H1 (cell line): ENCODE results near the gene TASP1. TPM values are rescaled to one million over a fixed set of nuclear protein-coding genes. Genes with fewer than 3 reads are reported as not detected.

Experiments used
- CTCF ChIA-PET: fragments of 300-600 bp; sonication (Branson Sonifier 250); formaldehyde crosslinking; loops from one replicate; lab custom pipeline; 2021; ENCODE audit not compliant: partially characterized antibody; lab: Charles Lee
- POLR2A ChIA-PET: fragments of 300-600 bp; sonication (Branson Sonifier 250); formaldehyde crosslinking; loops from one replicate; lab custom pipeline; 2021; ENCODE audit warnings: inconsistent platforms; ENCODE audit not compliant: partially characterized antibody; lab: Charles Lee
- DNase-seq, 2 experiments: peaks; one replicate each; pipeline versions ENCODE4 v3.0.0 to v3.0.0-alpha.2; 2010 to 2022; ENCODE audit warnings: low spot score in 2 of 2, low read depth in 1 of 2, mixed read lengths in 1 of 2
- FAIRE-seq: peaks from 2 replicates; lab custom pipeline; 2011; peaks lifted over from hg19 to GRCh38; lab: Jason Lieb, UNC
- H2AFZ ChIP-seq: 2 replicates; pipeline ENCODE4 v1.8.1; 2012; ENCODE audit warnings: low read length, inconsistent platforms
- H2AK5ac ChIP-seq: 2 replicates; pipeline ENCODE4 v1.6.1; 2013; ENCODE audit warnings: low read depth, low read length
- H2BK120ac ChIP-seq: replicated peaks from 2 replicates; pipeline ENCODE3; 2013; ENCODE audit warnings: low read depth, low read length, inconsistent platforms
- H2BK12ac ChIP-seq: 2 replicates; pipeline ENCODE4 v1.6.1; 2013; ENCODE audit warnings: low read depth, low read length
- H2BK15ac ChIP-seq: 2 replicates; pipeline ENCODE4 v1.6.1; 2013; ENCODE audit warnings: low read length
- H2BK20ac ChIP-seq: 2 replicates; pipeline ENCODE4 v1.6.1; 2013; ENCODE audit warnings: low read length
- H2BK5ac ChIP-seq: 2 replicates; pipeline ENCODE4 v1.6.1; 2013; ENCODE audit warnings: low read depth, low read length
- H3K14ac ChIP-seq: 2 replicates; pipeline ENCODE4 v1.6.1; 2013; ENCODE audit warnings: inconsistent platforms; ENCODE audit not compliant: insufficient read length
- H3K18ac ChIP-seq: 2 replicates; pipeline ENCODE4 v1.6.1; 2013; ENCODE audit warnings: low read length; ENCODE audit errors: extremely low read depth
- H3K23ac ChIP-seq: 2 replicates; pipeline ENCODE4 v1.6.1; 2013; ENCODE audit warnings: inconsistent platforms; ENCODE audit not compliant: insufficient read length
- H3K23me2 ChIP-seq: 2 replicates; pipeline ENCODE4 v1.6.1; 2013; ENCODE audit warnings: low read depth, low read length
- H3K27ac ChIP-seq: 2 replicates; pipeline ENCODE4 v1.6.1; 2011; ENCODE audit warnings: low read depth, low read length, inconsistent platforms
- H3K27me3 ChIP-seq, 4 experiments: replicated peaks in 1 of 4; 1 replicate in 1 of 4; 2 replicates in 3 of 4; pipeline versions ENCODE4 v1.6.1 to v1.8.1; 2011 to 2013; ENCODE audit warnings: low read length in 3 of 4, mild to moderate bottlenecking in 3 of 4, inconsistent platforms in 2 of 4, mixed read lengths in 2 of 4, moderate library complexity in 1 of 4; ENCODE audit not compliant: control insufficient read depth in 3 of 4, insufficient read depth in 3 of 4; ENCODE audit errors: extremely low read depth in 1 of 4
- H3K36me3 ChIP-seq, 4 experiments: 2 replicates each; pipeline versions ENCODE4 v1.6.1 to v1.8.1; 2011 to 2013; ENCODE audit warnings: mild to moderate bottlenecking in 4 of 4, low read length in 3 of 4, moderate library complexity in 2 of 4, control low read depth in 1 of 4, inconsistent platforms in 1 of 4; ENCODE audit not compliant: insufficient read depth in 4 of 4, control insufficient read depth in 2 of 4
- H3K4ac ChIP-seq: replicated peaks from 2 replicates; pipeline ENCODE3; 2013; ENCODE audit warnings: low read length, low read depth, mixed read lengths, inconsistent platforms; ENCODE audit not compliant: insufficient read length
- H3K4me1 ChIP-seq, 4 experiments: replicated peaks in 1 of 4; 1 replicate in 1 of 4; 2 replicates in 3 of 4; pipeline versions ENCODE4 v1.6.1 to v1.8.1; 2011 to 2013; ENCODE audit warnings: low read length in 3 of 4, inconsistent platforms in 2 of 4, mixed read lengths in 1 of 4; ENCODE audit not compliant: insufficient read depth in 4 of 4, control insufficient read depth in 3 of 4
- H3K4me2 ChIP-seq, 2 experiments: 2 replicates each; pipeline versions ENCODE4 v1.6.1 to v1.8.1; 2011 to 2013; ENCODE audit warnings: low read depth in 2 of 2, low read length in 2 of 2, control low read depth in 1 of 2, inconsistent platforms in 1 of 2, mild to moderate bottlenecking in 1 of 2; ENCODE audit not compliant: insufficient read depth in 1 of 2
- H3K4me3 ChIP-seq, 4 experiments: fragments of 200-600, 300-600 bp in 1 of 4; sonication (generic), shearing (Covaris generic), sonication (Bioruptor Twin) in 1 of 4; 2 replicates each; pipeline versions ENCODE4 v1.5.1 to v1.8.1; 2011 to 2016; ENCODE audit warnings: low read length in 4 of 4, low read depth in 3 of 4, control low read depth in 2 of 4, inconsistent platforms in 2 of 4, mild to moderate bottlenecking in 2 of 4, mixed read lengths in 1 of 4, moderate library complexity in 1 of 4; ENCODE audit not compliant: insufficient read depth in 2 of 4; ENCODE audit errors: extremely low read depth in 1 of 4
- H3K56ac ChIP-seq: replicated peaks from 2 replicates; pipeline ENCODE3; 2013; ENCODE audit warnings: low read depth, mild to moderate bottlenecking, mixed read lengths, low read length, inconsistent platforms; ENCODE audit not compliant: insufficient read length
- H3K79me1 ChIP-seq: 2 replicates; pipeline ENCODE4 v1.6.1; 2013; ENCODE audit warnings: low read depth, low read length, control low read depth
- H3K79me2 ChIP-seq, 2 experiments: 2 replicates each; pipeline versions ENCODE4 v1.6.1 to v1.8.1; 2012 to 2013; ENCODE audit warnings: low read length in 2 of 2, mild to moderate bottlenecking in 2 of 2, inconsistent platforms in 1 of 2; ENCODE audit not compliant: insufficient read depth in 2 of 2, control insufficient read depth in 1 of 2
- H3K9ac ChIP-seq, 4 experiments: replicated peaks in 1 of 4; 1 replicate in 1 of 4; 2 replicates in 3 of 4; pipeline versions ENCODE4 v1.6.1 to v1.8.1; 2011 to 2013; ENCODE audit warnings: low read depth in 3 of 4, low read length in 3 of 4, control low read depth in 2 of 4, mild to moderate bottlenecking in 2 of 4, moderate library complexity in 2 of 4, inconsistent platforms in 1 of 4; ENCODE audit errors: extremely low read depth in 1 of 4
- H3K9me3 ChIP-seq, 2 experiments: 2 replicates each; pipeline versions ENCODE4 v1.6.1 to v1.8.1; 2012 to 2013; ENCODE audit warnings: mild to moderate bottlenecking in 2 of 2, moderate library complexity in 2 of 2, control low read depth in 1 of 2, inconsistent platforms in 1 of 2, low read depth in 1 of 2, low read length in 1 of 2, mixed read lengths in 1 of 2; ENCODE audit not compliant: insufficient read depth in 2 of 2
- H4K20me1 ChIP-seq, 2 experiments: replicated peaks in 1 of 2; 2 replicates each; pipeline versions ENCODE3 to v1.8.1; 2011 to 2013; ENCODE audit warnings: inconsistent platforms in 2 of 2, low read length in 2 of 2, mild to moderate bottlenecking in 1 of 2; ENCODE audit not compliant: insufficient read depth in 2 of 2, control insufficient read depth in 1 of 2
- H4K5ac ChIP-seq: 2 replicates; pipeline ENCODE4 v1.6.1; 2013; ENCODE audit warnings: low read length, low read depth, mixed read lengths, inconsistent platforms; ENCODE audit not compliant: insufficient read length
- H4K8ac ChIP-seq: 2 replicates; pipeline ENCODE4 v1.8.0; 2013; ENCODE audit warnings: mild to moderate bottlenecking, moderate library complexity, low read length, inconsistent platforms; ENCODE audit not compliant: insufficient read depth; ENCODE audit errors: extremely low read depth
- H4K91ac ChIP-seq: replicated peaks from 2 replicates; pipeline ENCODE3; 2013; ENCODE audit warnings: low read length, mixed read lengths, inconsistent platforms; ENCODE audit not compliant: insufficient read length
- BCL11A ChIP-seq, 2 experiments: IDR thresholded peaks; one replicate each; pipeline ENCODE4 v1.6.1; 2011; ENCODE audit warnings: low read depth in 2 of 2, low read length in 2 of 2, mild to moderate bottlenecking in 2 of 2
- BRCA1 ChIP-seq: IDR thresholded peaks from 2 replicates; pipeline ENCODE4 v1.6.1; 2012; ENCODE audit warnings: low read depth, low read length, improper control_type of control experiment
- CHD1 ChIP-seq: IDR thresholded peaks from 2 replicates; pipeline ENCODE4 v1.6.1; 2012; ENCODE audit warnings: low read depth, low read length, improper control_type of control experiment
- CREB1 ChIP-seq: IDR thresholded peaks from 2 replicates; pipeline ENCODE4 v1.6.1; 2012; ENCODE audit warnings: inconsistent platforms
- GTF2F1 ChIP-seq: IDR thresholded peaks from 2 replicates; pipeline ENCODE4 v1.6.1; 2012; ENCODE audit warnings: low read depth, low read length, improper control_type of control experiment, borderline replicate concordance
- KDM1A ChIP-seq: fragments of 200-600, 300-600 bp; sonication (generic); IDR thresholded peaks from 2 replicates; pipeline ENCODE4 v1.7.1; 2016; ENCODE audit warnings: mild to moderate bottlenecking, low read length, borderline replicate concordance
- NRF1 ChIP-seq: IDR thresholded peaks from 2 replicates; pipeline ENCODE4 v1.6.1; 2011; ENCODE audit warnings: mild to moderate bottlenecking, low read depth, low read length, improper control_type of control experiment
- POU5F1 ChIP-seq: IDR thresholded peaks from 2 replicates; pipeline ENCODE4 v1.6.1; 2011; ENCODE audit warnings: low read depth, mild to moderate bottlenecking, low read length, moderate library complexity
- SAP30 ChIP-seq: fragments of 300-600 bp; sonication (generic); IDR thresholded peaks from 2 replicates; pipeline ENCODE4 v1.7.1; 2012; ENCODE audit warnings: low read length, moderate library complexity, mild to moderate bottlenecking, inconsistent platforms; ENCODE audit not compliant: insufficient read depth, insufficient replicate concordance
- SIN3A ChIP-seq, 2 experiments: IDR thresholded peaks in 1 of 2; conservative IDR thresholded peaks in 1 of 2; 2 replicates each; pipeline ENCODE4 v1.6.1; 2011 to 2012; ENCODE audit warnings: low read length in 2 of 2, improper control_type of control experiment in 1 of 2, low read depth in 1 of 2, mild to moderate bottlenecking in 1 of 2
- SP1 ChIP-seq: IDR thresholded peaks from 2 replicates; pipeline ENCODE4 v1.6.1; 2011; ENCODE audit warnings: low read depth, low read length
- SP2 ChIP-seq: IDR thresholded peaks from 2 replicates; pipeline ENCODE4 v1.6.1; 2012; ENCODE audit warnings: mild to moderate bottlenecking, low read length, inconsistent platforms
- ZNF274 ChIP-seq: IDR thresholded peaks from 2 replicates; pipeline ENCODE4 v1.7.0; 2012; ENCODE audit warnings: low read length, borderline replicate concordance; ENCODE audit errors: extremely low read depth
- WGBS, 2 experiments: shearing (Covaris generic) in 1 of 2; methylation state at CpG; one replicate each; pipeline versions ENCODE4 v1.1.6 to v1.1.7; 2013 to 2015; ENCODE audit warnings: low lambda C conversion rate in 2 of 2, mixed read lengths in 2 of 2, inconsistent platforms in 1 of 2, low coverage in 1 of 2, missing lambda C conversion rate in 1 of 2; ENCODE audit not compliant: insufficient replicate concordance in 2 of 2, insufficient coverage in 1 of 2, insufficient read length in 1 of 2; ENCODE audit errors: extremely low coverage in 1 of 2, missing lambda C conversion rate in 1 of 2; 5-methylcytosine and 5-hydroxymethylcytosine counted together
- polyA plus RNA-seq, 7 experiments: library from polyadenylated mRNA; depleted of rRNA in 3 of 7; stranded (reverse) in 5 of 7; unstranded in 2 of 7; fragments of >200 nt in 5 of 7; fragments of 200-250 nt in 2 of 7; gene quantifications; 1 replicate in 5 of 7; 2 replicates in 1 of 7; 4 replicates in 1 of 7; pipeline versions ENCODE4 v1.2.1 to v1.2.3, GENCODE V29; 2011 to 2013; ENCODE audit warnings: missing spikeins in 2 of 7, mixed read lengths in 2 of 7
- total RNA-seq: library from RNA; stranded (reverse); fragmentation: NEBNext Ultra II Directional; extraction: Animal tissue kit (Norgen Biotek cat#: 25700); gene quantifications from 2 replicates; pipeline ENCODE4 v1.2.1, GENCODE V29; 2021
- TF ChIP-seq, protein P1 (sequence below): IDR thresholded peaks from 2 replicates; pipeline ENCODE4 v1.6.1; 2012; ENCODE audit warnings: inconsistent platforms

TASP1 gene
- total and polyA plus RNA-seq, 2 of the 8 experiments (the other 6 are each of a cell fraction or from before 2014, with no cell fraction given) = 4.5 to 10.9 TPM

DNA sequence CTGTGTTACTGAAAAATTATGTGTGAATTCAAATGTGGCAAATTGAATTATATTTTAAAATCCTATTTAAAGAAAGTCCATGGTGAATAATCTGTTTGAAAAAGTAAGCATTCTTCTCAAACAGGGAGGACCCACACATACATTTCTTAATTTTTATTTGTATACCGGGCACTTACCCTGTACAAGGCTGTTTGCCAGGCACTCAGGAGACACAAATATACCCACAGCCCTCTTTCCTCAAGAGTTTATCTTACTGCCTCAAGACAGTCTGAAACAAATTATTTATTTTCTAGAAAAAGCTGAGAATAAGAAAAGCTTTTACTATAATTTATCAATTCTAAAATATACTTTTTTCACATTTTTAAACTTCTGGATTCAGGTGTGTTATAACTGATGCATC lies 114.4 kb downstream of the TASP1 start:
- CTCF ChIA-PET = no interaction called here

More for the DNA sequence above, 114.4 kb downstream of the TASP1 start:
- Histone ChIP-seq H3K9ac (no peak overlapping the region), H4K5ac (no peak overlapping the region), H2AFZ (no peak overlapping the region), H2AK5ac (no peak overlapping the region), H3K27ac (no peak overlapping the region), H3K4me3 (no peak overlapping the region), H3K14ac (no peak overlapping the region), H2BK15ac (no peak overlapping the region), H2BK20ac (no peak overlapping the region), H4K8ac (no peak overlapping the region), H4K91ac (no peak overlapping the region), H3K4me2 (no peak overlapping the region), H3K27me3 (no peaks in the 10 kb centered on the region), H3K56ac (no peak overlapping the region), H3K79me2 (no peaks in the 10 kb centered on the region), H3K9me3 (no peaks in the 10 kb centered on the region), H3K23ac (no peak overlapping the region), H3K18ac (no peak overlapping the region), H3K4me1 (no peaks in the 10 kb centered on the region), H2BK120ac (no peak overlapping the region), H2BK12ac (no peak overlapping the region), H3K23me2 (no peaks in the 10 kb centered on the region; the same call in 1 of the 2 replicates), H2BK5ac (no peak overlapping the region), H3K36me3 (peaks cover 0 to 3% (median 0%) of the 10 kb centered on the region in 4 experiments; a peak in 1 of 8 replicates), H3K79me1 (no peaks in the 10 kb centered on the region), H4K20me1 (no peaks in the 10 kb centered on the region), H3K4ac (no peak overlapping the region)
- FAIRE-seq = no peak
- WGBS, 2 experiments = 90% methylated on average over 1 of the region's 1 CpG; no CpG with 5 or more reads in 1 of the 2 experiments
- TF ChIP-seq SP2 (no peak), CREB1 (no peak), SP1 (no peak), BRCA1 (no peak), ZNF274 (no peak), GTF2F1 (no peak), SAP30 (no peak), BCL11A (IDR thresholded peaks at IDR 0.05; ENCODE audit: low read depth in 2 of 2, low read length in 2 of 2) (no peak), POU5F1 (no peak), KDM1A (no peak), SIN3A (conservative IDR thresholded peaks at IDR 0.05 in 1 of 2, IDR thresholded peaks at IDR 0.05 in 1 of 2; ENCODE audit: low read depth in 1 of 2, low read length in 2 of 2) (no peak), NRF1 (no peak), CHD1 (no peak)
- TF ChIP-seq, protein P1, sequence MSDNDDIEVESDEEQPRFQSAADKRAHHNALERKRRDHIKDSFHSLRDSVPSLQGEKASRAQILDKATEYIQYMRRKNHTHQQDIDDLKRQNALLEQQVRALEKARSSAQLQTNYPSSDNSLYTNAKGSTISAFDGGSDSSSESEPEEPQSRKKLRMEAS = no peak
- POLR2A ChIA-PET = interaction anchor here (1.2 kb wide), 1 partner anchor 13 kb away, joined by 4 read pairs; no protein-coding TSS in a partner anchor
- DNase-seq = no peak
